HG03045 (cell line): ENCODE results near the gene CSF1.

ENCODE experiments used
- ATAC-seq: cut with Tn5 transposase; IDR thresholded peaks from one replicate; pipeline ENCODE4 v1.9.1; 2021; ENCODE audit warnings: mild to moderate bottlenecking, moderate library complexity; ENCODE audit not compliant: unreplicated experiment

CSF1 gene

GRCh38 chr1:109901141-109901523 is 9.5 kb upstream of the CSF1 start:
- ATAC-seq: no peak

- ATAC-seq: no peak
These were observed 9.0 kb upstream of the CSF1 start for GRCh38 chr1:109901524-109902145.

GRCh38 chr1:109902204-109902985 is 8.3 kb upstream of the CSF1 start:
- ATAC-seq: no peak

- no peak for ATAC-seq
These were observed 7.2 kb upstream of the CSF1 start for GRCh38 chr1:109903376-109903930.

- ATAC-seq: no peak
These were observed 6.4 kb upstream of the CSF1 start for GRCh38 chr1:109904105-109904817.

- no peak for ATAC-seq
These were observed 5.2 kb upstream of the CSF1 start for GRCh38 chr1:109905491-109905890.

- ATAC-seq: peak; percentile 71
These were observed 4.3 kb upstream of the CSF1 start for GRCh38 chr1:109906160-109906838.

- no peak for ATAC-seq
These were observed 3.8 kb upstream of the CSF1 start for GRCh38 chr1:109906839-109907180.

GRCh38 chr1:109907190-109907774 is 3.4 kb upstream of the CSF1 start:
- ATAC-seq: no peak

- ATAC-seq: no peak
These were observed 1.8 kb upstream of the CSF1 start for GRCh38 chr1:109908836-109909235.

- ATAC-seq: no peak
These were observed 1.1 kb upstream of the CSF1 start for GRCh38 chr1:109909561-109909960.

- no peak for ATAC-seq
These were observed 532 bp downstream of the CSF1 start for GRCh38 chr1:109910963-109911798.

GRCh38 chr1:109912214-109912861 is 1.7 kb downstream of the CSF1 start:
- no peak for ATAC-seq

- ATAC-seq: no peak
These were observed 2.2 kb downstream of the CSF1 start for GRCh38 chr1:109912873-109913272.

- no peak for ATAC-seq
These were observed 2.8 kb downstream of the CSF1 start for GRCh38 chr1:109913360-109913879.

- ATAC-seq: no peak
These were observed 4.1 kb downstream of the CSF1 start for GRCh38 chr1:109914587-109915240.

GRCh38 chr1:109917051-109917767 is 6.6 kb downstream of the CSF1 start:
- ATAC-seq: no peak
